ENCODE measurements around the gene RAB33A.

Gene RAB33A

GRCh38 chrX:130170752-130171445, 863 bp upstream of the RAB33A start:
- Histone ChIP-seq H3K4me3 (ENCODE audit: low read depth, low read length) (peak overlapping the region; percentile 29), H3K27ac (ENCODE audit: extremely low read depth, low read depth, low read length) (no peak overlapping the region; the same call in 1 of the 2 replicates), H3K36me3 (ENCODE audit: control insufficient read depth in 2 of 2, insufficient read depth in 1 of 2, low read length in 2 of 2) (no peaks in the 10 kb centered on the region), H3K9me3 (ENCODE audit: control insufficient read depth, insufficient read depth, low read depth, low read length) (no peaks in the 10 kb centered on the region), H3K4me1 (ENCODE audit: control insufficient read depth, insufficient read depth, low read length) (peaks cover 11% of the 10 kb centered on the region)
- ChIA-PET POLR2A (interaction anchor here (0.6 to 1.2 kb wide), 3 partner anchors 49 to 98 kb away, joined by 3 read pairs; partner anchors contain the start of gene ZNF280C), CTCF (interaction anchor here (0.6 to 1.3 kb wide), 2 partner anchors 50 to 151 kb away, joined by 3 to 7 read pairs; no protein-coding TSS in a partner anchor)
- TF ChIP-seq ZBTB20 (tag by site-specific recombination; IDR thresholded peaks at IDR 0.05) = no peak
- TF ChIP-seq MZF1 (tag by site-specific recombination; IDR thresholded peaks at IDR 0.05; ENCODE audit: borderline replicate concordance) = peak; percentile 97; the same call in 1 of the 2 replicates
- TF ChIP-seq PRDM10 (tag by site-specific recombination; IDR thresholded peaks at IDR 0.05) = 0 out of 2 replicates have a peak, but pooled peaks have one; percentile 18
- TF ChIP-seq ZNF2 (tag by site-specific recombination; IDR thresholded peaks at IDR 0.05) = no peak
- no peak for TF ChIP-seq KLF10 (tag by site-specific recombination; IDR thresholded peaks at IDR 0.05)
- TF ChIP-seq ZNF549 (tag by site-specific recombination; IDR thresholded peaks at IDR 0.05) = no peak
- no peak for TF ChIP-seq ZBTB1 (tag by site-specific recombination; IDR thresholded peaks at IDR 0.05)

GRCh38 chrX:130172127-130172845, 524 bp downstream of the RAB33A start:
- H3K4me1 ChIP-seq (ENCODE audit: control insufficient read depth, insufficient read depth, low read length) = peaks cover 14% of the 10 kb centered on the region
- POLR2A ChIA-PET = no interaction called here
- no peaks in the 10 kb centered on the region for H3K36me3 ChIP-seq (ENCODE audit: control insufficient read depth in 2 of 2, insufficient read depth in 1 of 2, low read length in 2 of 2)
- TF ChIP-seq ZNF433 (tag by site-specific recombination; IDR thresholded peaks at IDR 0.05; ENCODE audit: low read depth) (no peak), ZNF670 (tag by site-specific recombination; IDR thresholded peaks at IDR 0.05; ENCODE audit: low read depth) (no peak), PRDM1 (tag by site-specific recombination; IDR thresholded peaks at IDR 0.05) (no peak), ZNF169 (tag by site-specific recombination; IDR thresholded peaks at IDR 0.05) (no peak), ZNF585B (tag by site-specific recombination; IDR thresholded peaks at IDR 0.05) (no peak), ZNF658 (tag by site-specific recombination; IDR thresholded peaks at IDR 0.05) (no peak), GLI2 (tag by site-specific recombination; IDR thresholded peaks at IDR 0.05; ENCODE audit: borderline replicate concordance, low read depth) (no peak), ZBTB49 (tag by site-specific recombination; IDR thresholded peaks at IDR 0.05; ENCODE audit: low read depth) (no peak)
- H3K4me3 ChIP-seq (ENCODE audit: low read depth, low read length) = no peak overlapping the region
- CTCF ChIA-PET = interaction anchor here (0.5 to 0.6 kb wide), 2 partner anchors 20 to 823 kb away, joined by 3 read pairs; no protein-coding TSS in a partner anchor
- no peaks in the 10 kb centered on the region for H3K9me3 ChIP-seq (ENCODE audit: control insufficient read depth, insufficient read depth, low read depth, low read length)
- H3K27ac ChIP-seq (ENCODE audit: extremely low read depth, low read depth, low read length) = no peak overlapping the region
